HG02970 (cell line): Measurements from ENCODE around the gene PLEKHA5.
"Not testable (repeated sequence)": the region's sequence is repeated elsewhere in the genome, so short reads cannot be mapped to it uniquely, and the experiment has no call there.

Source experiments
- ATAC-seq: cut with Tn5 transposase; IDR thresholded peaks from one replicate; pipeline ENCODE4 v1.9.1; 2021; ENCODE audit warnings: mild to moderate bottlenecking, moderate library complexity, moderate number of reproducible peaks; ENCODE audit not compliant: unreplicated experiment, low FRiP score

The PLEKHA5 gene

GRCh38 chr12:19261773-19262172, 132.2 kb downstream of the PLEKHA5 start:
- ATAC-seq, result no peak

GRCh38 chr12:19263672-19264071, 134.1 kb downstream of the PLEKHA5 start:
- no peak for ATAC-seq

- ATAC-seq, result no peak
Observed at GRCh38 chr12:19273482-19274330, 144.2 kb downstream of the PLEKHA5 start.

- ATAC-seq, result no peak
Observed at GRCh38 chr12:19276767-19277166, 147.2 kb downstream of the PLEKHA5 start.

GRCh38 chr12:19277711-19278110, 148.2 kb downstream of the PLEKHA5 start:
- ATAC-seq, result no peak

- no peak for ATAC-seq
Observed at GRCh38 chr12:19278407-19278806, 148.9 kb downstream of the PLEKHA5 start.

GRCh38 chr12:19282133-19282699, 152.7 kb downstream of the PLEKHA5 start:
- ATAC-seq, result no peak

GRCh38 chr12:19284658-19285057, 155.1 kb downstream of the PLEKHA5 start:
- no peak for ATAC-seq

GRCh38 chr12:19285793-19286448, 156.4 kb downstream of the PLEKHA5 start:
- no peak for ATAC-seq

GRCh38 chr12:19287302-19287701, 157.8 kb downstream of the PLEKHA5 start:
- ATAC-seq, result no peak

- no peak for ATAC-seq
Observed at GRCh38 chr12:19288161-19288560, 158.6 kb downstream of the PLEKHA5 start.

- ATAC-seq, result no peak
Observed at GRCh38 chr12:19288603-19289244, 159.2 kb downstream of the PLEKHA5 start.

GRCh38 chr12:19298836-19299605, 169.5 kb downstream of the PLEKHA5 start:
- no peak for ATAC-seq

- no peak for ATAC-seq
Observed at GRCh38 chr12:19299765-19300164, 170.2 kb downstream of the PLEKHA5 start.

- ATAC-seq, result no peak
Observed at GRCh38 chr12:19301223-19301622, 171.7 kb downstream of the PLEKHA5 start.

GRCh38 chr12:19301688-19302087, 172.2 kb downstream of the PLEKHA5 start:
- ATAC-seq, result no peak

- no peak for ATAC-seq
Observed at GRCh38 chr12:19302100-19302640, 172.6 kb downstream of the PLEKHA5 start.

- ATAC-seq, result no peak
Observed at GRCh38 chr12:19303496-19303895, 174.0 kb downstream of the PLEKHA5 start.

GRCh38 chr12:19304149-19304750, 174.7 kb downstream of the PLEKHA5 start:
- ATAC-seq, result no peak

GRCh38 chr12:19305621-19306020, 176.1 kb downstream of the PLEKHA5 start:
- not testable (repeated sequence) for ATAC-seq
